HFFc6 (cell line): ENCODE results near the gene GNA14. TPM values are rescaled to one million over a fixed set of nuclear protein-coding genes. Genes with fewer than 3 reads are reported as not detected.
A peak's percentile ranks its signal among the peaks of the same experiment; 100 is the strongest.

Source experiments
- DNase-seq: peaks from one replicate; pipeline ENCODE4 v3.0.0-alpha.2; 2018
- H3K27ac Mint-ChIP-seq: 2 replicates; pipeline ENCODE4 v1.8.0; 2020; ENCODE audit warnings: mild to moderate bottlenecking, mixed read lengths
- H3K27me3 Mint-ChIP-seq: 2 replicates; pipeline ENCODE4 v1.8.0; 2021; ENCODE audit warnings: mild to moderate bottlenecking, moderate library complexity, mixed read lengths; ENCODE audit not compliant: insufficient read depth
- H3K36me3 Mint-ChIP-seq: 2 replicates; pipeline ENCODE4 v1.8.0; 2021; ENCODE audit warnings: low read depth, mixed read lengths
- H3K4me1 Mint-ChIP-seq: 2 replicates; pipeline ENCODE4 v1.8.0; 2020; ENCODE audit warnings: low read depth, mixed read lengths
- H3K4me3 Mint-ChIP-seq: 2 replicates; pipeline ENCODE4 v1.8.0; 2020; ENCODE audit warnings: mild to moderate bottlenecking, moderate library complexity, mixed read lengths
- H3K9me3 Mint-ChIP-seq: 2 replicates; pipeline ENCODE4 v1.8.0; 2020; ENCODE audit warnings: mild to moderate bottlenecking, mixed read lengths
- CTCF ChIP-seq: fragments of 200-600 bp; sonication (generic); IDR thresholded peaks from 2 replicates; pipeline ENCODE4 v1.5.0; 2021; ENCODE audit warnings: antibody characterized with exemption, mild to moderate bottlenecking
- total RNA-seq, 6 experiments: library from RNA; stranded (reverse); fragmentation: NEBNext Ultra II Directional; extraction: Animal tissue kit (Norgen Biotek cat#: 25700); gene quantifications; 2 replicates in 1 of 6; 3 replicates in 5 of 6; pipeline ENCODE4 v1.2.3, GENCODE V29; 2021

GNA14 gene
- total RNA-seq, 6 experiments from 2014 or later: not detected

- Mint-ChIP-seq H3K9me3 (no peaks in the 10 kb centered on the region), H3K27me3 (no peaks in the 10 kb centered on the region), H3K4me3 (no peak overlapping the region), H3K4me1 (no peaks in the 10 kb centered on the region), H3K36me3 (no peaks in the 10 kb centered on the region), H3K27ac (no peak overlapping the region)
- DNase-seq: no peak
- TF ChIP-seq CTCF: no peak
Measured at GRCh38 chr9:77391834-77392233, 256.3 kb downstream of the GNA14 start.

- H3K27ac Mint-ChIP-seq: peak overlapping the region; percentile 56
- H3K9me3 Mint-ChIP-seq: no peaks in the 10 kb centered on the region
- peaks cover 25% of the 10 kb centered on the region for H3K4me1 Mint-ChIP-seq
- H3K27me3 Mint-ChIP-seq: no peaks in the 10 kb centered on the region
- no peak for TF ChIP-seq CTCF
- peak; percentile 39 for DNase-seq
- H3K4me3 Mint-ChIP-seq: no peak overlapping the region
- no peaks in the 10 kb centered on the region for H3K36me3 Mint-ChIP-seq
Measured at GRCh38 chr9:77386187-77386586, 261.9 kb downstream of the GNA14 start.

GRCh38 chr9:77384406-77384805, 263.7 kb downstream of the GNA14 start:
- no peaks in the 10 kb centered on the region for H3K27me3 Mint-ChIP-seq
- H3K9me3 Mint-ChIP-seq: no peaks in the 10 kb centered on the region
- H3K4me3 Mint-ChIP-seq: no peak overlapping the region
- H3K36me3 Mint-ChIP-seq: no peaks in the 10 kb centered on the region
- peaks cover 25% of the 10 kb centered on the region for H3K4me1 Mint-ChIP-seq
- no peak for TF ChIP-seq CTCF
- peak; percentile 44 for DNase-seq
- peak overlapping the region; percentile 69 for H3K27ac Mint-ChIP-seq

GRCh38 chr9:77375956-77376532, 272.1 kb downstream of the GNA14 start:
- Mint-ChIP-seq H3K27me3 (no peaks in the 10 kb centered on the region; the same call in 1 of the 2 replicates), H3K4me1 (peaks cover 21% of the 10 kb centered on the region), H3K9me3 (no peaks in the 10 kb centered on the region), H3K4me3 (no peak overlapping the region), H3K27ac (no peak overlapping the region; the same call in 1 of the 2 replicates), H3K36me3 (peaks cover 4% of the 10 kb centered on the region)
- TF ChIP-seq CTCF: no peak
- no peak for DNase-seq

GRCh38 chr9:77374266-77374665, 273.9 kb downstream of the GNA14 start:
- peaks cover 21% of the 10 kb centered on the region for H3K4me1 Mint-ChIP-seq
- no peaks in the 10 kb centered on the region; the same call in 1 of the 2 replicates for H3K27me3 Mint-ChIP-seq
- no peak overlapping the region for H3K4me3 Mint-ChIP-seq
- peak; percentile 23 for DNase-seq
- H3K9me3 Mint-ChIP-seq: no peaks in the 10 kb centered on the region
- TF ChIP-seq CTCF: no peak
- H3K27ac Mint-ChIP-seq: no peak overlapping the region
- H3K36me3 Mint-ChIP-seq: peaks cover 14% of the 10 kb centered on the region
